GM18508 (cell line): Measurements from ENCODE around the gene KCNT1.

ENCODE experiments used
- ATAC-seq: cut with Tn5 transposase; IDR thresholded peaks from one replicate; pipeline ENCODE4 v1.9.1; 2021; ENCODE audit warnings: moderate number of reproducible peaks; ENCODE audit not compliant: insufficient read depth, unreplicated experiment

Gene KCNT1

DNA sequence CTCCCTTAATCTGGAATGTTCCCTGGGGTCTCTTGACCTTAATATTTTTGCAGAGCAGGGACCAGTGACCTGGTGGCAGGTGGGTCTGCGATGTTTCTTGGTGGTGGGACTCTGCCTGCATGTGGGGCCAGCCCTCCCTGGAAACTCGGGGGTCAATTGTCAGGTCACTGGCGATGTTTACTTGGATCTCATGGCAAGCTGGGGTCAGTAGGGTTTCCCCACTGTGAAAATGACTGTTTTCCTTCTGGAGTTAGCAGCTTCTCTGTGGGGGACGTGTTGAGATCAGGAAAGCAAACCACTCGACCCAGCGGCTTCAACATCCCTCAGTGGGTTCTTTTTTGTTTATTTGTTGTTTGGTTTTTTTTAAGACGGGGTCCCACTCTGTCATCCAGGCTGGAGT lies 73.9 kb downstream of the KCNT1 start:
- no peak for ATAC-seq

DNA sequence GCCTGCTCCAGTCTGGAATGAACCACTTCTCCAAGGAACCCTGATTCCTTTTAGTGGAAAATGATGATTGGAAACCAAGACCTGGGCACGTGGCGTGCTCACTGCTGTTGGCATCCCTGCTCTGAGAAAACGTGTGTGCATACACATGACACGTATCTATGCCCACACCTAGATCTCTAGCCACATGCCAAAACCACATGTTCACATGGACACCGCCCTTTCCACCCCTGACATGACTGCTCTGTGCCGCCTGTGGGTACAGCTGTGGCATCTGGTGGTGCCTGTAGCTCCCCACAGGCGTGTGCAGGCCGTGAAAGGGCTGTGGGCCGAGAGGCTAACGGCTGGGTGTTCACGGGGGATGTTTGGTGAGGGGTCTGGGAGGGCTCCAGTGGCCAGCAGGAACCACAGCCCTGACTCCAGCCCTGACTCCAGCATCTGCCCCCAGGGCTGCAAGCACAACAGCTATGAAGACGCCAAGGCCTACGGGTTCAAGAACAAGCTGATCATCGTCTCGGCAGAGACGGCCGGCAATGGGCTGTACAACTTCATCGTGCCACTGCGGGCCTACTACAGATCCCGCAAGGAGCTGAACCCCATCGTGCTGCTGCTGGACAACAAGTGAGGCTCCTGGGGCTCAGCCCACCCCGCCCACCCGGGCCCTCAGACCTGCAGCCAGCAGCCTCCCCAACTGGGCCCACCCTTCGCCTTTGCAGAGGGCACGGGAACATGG lies 75.1 kb downstream of the KCNT1 start:
- no peak for ATAC-seq

DNA sequence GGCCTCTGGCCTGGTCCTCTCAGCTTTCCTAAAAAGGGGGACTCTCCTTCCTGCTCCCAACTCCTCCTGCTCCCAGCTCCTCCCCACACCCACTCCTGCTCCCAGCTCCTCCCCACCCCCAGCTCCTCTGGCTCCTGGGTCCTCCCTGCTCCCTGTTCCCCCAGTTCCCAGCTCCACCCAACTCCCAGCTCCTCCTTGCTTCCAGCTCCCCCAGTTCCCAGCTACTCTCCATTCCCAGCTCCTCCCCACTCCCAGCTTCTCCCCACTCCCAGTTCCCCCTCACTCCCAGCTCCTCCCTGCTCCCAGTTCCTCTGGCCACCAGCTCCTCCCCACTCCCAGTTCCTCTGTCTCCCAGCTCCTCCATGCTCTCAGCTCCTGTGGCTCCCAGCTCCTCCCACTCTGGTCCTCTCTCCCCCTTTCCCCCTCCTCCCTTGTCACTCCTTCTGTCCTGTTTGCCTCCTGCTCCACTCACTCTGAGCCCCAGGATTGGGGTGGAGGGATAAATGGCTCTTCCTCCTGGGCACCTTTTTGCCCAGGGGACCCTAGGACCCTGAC lies 75.7 kb downstream of the KCNT1 start:
- no peak for ATAC-seq

DNA sequence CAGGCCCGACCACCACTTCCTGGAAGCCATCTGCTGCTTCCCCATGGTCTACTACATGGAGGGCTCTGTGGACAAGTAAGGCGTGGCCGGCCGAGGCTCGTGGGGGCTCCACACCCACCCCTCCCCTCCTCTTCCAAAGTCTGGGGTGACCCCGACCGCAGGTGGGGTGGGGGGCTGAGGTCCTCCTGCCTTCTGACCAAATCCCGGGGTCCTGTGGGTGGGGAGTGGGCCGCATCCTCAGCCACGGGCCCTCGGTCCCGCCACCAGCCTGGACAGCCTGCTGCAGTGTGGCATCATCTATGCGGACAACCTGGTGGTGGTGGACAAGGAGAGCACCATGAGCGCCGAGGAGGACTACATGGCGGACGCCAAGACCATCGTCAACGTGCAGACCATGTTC lies 76.4 kb downstream of the KCNT1 start:
- ATAC-seq = no peak

DNA sequence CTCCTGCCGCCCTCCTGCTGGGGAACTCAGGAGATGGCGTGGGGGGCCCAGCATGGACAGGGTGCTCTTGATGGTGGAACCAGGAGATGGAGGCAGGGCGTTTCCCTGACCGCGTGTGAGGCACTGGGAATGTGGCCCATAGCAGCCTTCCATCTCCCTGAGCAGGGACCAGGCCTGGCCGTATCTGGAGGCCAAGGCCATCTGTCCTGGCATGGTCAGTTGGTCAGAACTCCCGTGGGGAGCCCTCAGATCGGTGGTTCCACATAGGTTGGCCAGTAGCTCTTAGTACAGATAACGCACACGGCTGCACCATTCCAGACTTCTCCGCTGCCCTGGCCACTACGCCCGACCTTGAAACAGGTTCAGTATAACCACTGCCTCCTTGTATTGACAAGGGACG lies 77.6 kb downstream of the KCNT1 start:
- no peak for ATAC-seq

DNA sequence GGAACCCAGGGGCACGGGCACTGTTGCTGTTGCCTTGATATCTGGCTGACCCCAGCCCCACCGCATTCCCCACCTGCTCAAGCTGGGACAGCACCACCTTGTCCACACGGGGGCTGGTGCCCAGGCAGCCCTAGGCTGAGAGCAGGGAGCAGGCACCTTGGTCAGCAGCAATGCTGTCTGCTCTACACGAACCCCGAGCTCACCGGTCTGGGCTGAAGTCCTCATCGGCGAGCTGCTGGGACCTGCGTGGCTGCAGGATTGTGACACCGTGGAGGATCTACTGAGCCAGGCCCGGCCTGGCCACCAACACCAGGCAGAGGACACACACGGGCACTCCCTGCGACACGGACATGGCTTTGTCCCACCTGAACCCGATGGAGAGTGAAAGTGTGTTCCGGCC lies 78.1 kb downstream of the KCNT1 start:
- no peak for ATAC-seq

DNA sequence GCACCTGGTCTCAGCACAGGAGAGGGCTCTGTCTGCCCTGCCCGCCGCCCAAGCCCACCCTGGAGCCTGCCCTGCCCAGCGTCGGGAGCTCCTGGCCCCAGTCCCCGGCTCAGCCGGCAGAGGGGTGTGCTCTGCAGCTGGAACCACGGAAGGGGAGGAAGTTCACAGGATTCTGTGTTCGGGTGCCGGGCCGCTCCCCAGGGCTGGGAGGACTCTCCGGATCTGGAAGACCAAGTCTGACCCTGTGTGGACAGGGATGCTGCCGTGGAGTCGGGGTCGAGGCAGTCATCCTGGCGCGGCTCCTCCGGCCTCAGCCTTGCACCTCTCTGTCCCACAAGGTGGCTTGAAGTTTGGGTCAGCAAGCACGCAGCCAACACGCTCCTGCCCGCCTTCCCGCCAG lies 78.6 kb downstream of the KCNT1 start:
- ATAC-seq = no peak

DNA sequence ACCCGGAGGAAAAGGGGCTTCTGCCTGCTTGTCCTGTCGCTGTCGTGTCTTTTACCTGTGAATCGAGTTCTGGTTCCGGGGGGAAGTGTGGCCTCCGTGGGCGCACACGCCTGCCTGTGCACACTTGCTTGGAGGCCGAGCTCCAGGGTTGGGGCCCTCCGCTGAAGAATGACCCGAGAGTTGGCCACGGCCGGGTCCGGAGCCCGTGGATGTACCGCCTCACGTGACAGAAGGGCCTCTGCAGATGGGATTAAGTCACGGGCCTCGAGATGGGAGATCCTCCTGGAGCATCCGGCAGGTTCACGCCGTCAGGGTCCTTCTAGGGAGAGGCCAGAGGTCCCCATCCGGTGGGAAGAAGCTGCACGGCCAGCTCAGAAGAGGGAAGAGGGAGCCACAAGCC lies 81.0 kb downstream of the KCNT1 start:
- no peak for ATAC-seq

DNA sequence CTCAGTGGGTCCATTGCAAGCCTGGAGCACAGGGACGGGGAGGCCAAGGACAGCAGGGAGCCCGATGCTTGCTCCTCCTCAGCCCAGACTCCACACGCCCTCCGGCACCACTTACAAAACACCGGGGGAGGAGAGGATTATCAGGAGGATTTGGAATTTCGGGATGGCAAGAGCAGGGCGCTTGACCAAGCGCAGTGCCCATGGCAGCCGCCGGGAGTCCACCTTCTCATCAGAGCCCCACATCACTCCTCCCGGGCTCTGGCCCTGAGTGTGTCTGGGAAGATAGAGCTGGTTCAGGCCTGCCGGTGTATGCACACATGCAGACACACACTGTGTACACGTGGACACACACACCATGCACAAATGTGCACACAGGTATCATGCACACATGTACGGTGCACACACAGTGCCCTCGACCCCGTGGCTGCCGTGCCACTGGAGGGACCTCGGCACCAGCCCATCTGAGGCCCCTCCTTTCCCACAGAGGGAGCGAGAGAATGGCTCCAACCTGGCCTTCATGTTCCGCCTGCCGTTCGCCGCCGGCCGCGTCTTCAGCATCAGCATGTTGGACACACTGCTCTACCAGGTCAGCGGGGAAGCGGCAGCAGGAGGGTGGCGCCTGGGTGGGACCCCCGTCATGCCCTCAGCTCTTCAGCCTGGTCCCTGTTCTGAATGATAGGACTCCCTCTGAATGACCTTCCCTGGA lies 81.7 kb downstream of the KCNT1 start:
- no peak for ATAC-seq

DNA sequence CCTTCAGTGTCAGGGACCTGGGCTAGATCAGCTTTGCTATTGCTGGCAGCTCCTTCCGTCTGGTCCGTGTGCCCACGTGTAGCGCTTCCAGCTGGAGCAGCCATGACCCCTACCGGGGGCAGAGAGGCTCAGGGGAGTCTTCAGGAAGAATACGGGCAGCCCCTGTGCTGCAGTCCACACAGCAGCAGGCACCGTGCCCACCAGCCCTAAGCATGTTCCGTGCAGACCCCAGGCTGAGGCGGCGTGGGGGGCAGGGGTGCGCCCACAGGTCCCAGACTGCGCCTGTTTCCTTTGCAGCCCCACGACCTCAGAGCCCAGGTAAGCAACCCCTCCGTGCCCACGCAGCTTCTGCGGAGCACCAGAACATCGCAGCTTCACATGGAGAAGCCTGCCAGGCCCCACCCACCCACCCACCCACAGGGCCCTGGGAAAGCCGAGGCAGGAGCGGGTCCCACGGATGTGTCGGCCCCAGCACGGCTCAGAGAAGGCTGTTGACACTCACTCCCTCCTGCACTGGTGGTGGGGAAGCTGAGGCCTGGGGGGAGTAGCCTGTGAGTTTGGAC lies 83.1 kb downstream of the KCNT1 start:
- ATAC-seq = no peak

DNA sequence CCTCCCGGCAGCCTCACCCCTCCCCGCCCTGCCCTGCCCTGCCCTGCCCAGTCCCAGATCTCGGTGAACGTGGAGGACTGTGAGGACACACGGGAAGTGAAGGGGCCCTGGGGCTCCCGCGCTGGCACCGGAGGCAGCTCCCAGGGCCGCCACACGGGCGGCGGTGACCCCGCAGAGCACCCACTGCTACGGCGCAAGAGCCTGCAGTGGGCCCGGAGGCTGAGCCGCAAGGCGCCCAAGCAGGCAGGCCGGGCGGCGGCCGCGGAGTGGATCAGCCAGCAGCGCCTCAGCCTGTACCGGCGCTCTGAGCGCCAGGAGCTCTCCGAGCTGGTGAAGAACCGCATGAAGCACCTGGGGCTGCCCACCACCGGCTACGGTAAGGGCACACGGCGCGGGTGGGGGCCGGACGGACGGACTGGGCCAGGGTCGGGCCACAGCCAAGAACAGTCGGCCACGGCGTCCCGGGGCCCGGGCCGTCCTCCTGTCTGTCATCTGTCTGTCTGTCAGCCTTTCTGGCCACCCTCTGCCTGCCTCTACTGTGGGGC lies 84.2 kb downstream of the KCNT1 start:
- ATAC-seq = no peak

DNA sequence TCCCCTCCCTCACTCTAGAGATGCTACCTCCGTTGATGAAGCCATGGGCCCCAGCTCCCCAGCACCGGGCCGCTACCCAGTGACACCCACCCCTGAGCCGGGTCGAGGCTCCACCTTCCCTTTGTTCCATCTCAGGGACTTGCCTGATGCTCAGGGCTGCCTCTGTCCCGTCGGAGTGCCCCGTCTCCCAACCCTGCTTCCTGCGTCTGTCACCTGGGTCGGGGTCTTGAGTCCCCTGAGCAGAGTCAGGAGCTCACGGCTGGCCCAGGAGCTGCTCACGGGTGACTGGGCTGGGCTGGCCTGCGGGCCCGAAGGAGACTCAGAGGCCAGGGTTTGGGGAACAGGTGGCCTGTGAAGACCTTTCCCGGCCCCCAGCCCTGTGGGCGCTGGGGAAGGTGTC lies 85.3 kb downstream of the KCNT1 start:
- ATAC-seq = no peak

DNA sequence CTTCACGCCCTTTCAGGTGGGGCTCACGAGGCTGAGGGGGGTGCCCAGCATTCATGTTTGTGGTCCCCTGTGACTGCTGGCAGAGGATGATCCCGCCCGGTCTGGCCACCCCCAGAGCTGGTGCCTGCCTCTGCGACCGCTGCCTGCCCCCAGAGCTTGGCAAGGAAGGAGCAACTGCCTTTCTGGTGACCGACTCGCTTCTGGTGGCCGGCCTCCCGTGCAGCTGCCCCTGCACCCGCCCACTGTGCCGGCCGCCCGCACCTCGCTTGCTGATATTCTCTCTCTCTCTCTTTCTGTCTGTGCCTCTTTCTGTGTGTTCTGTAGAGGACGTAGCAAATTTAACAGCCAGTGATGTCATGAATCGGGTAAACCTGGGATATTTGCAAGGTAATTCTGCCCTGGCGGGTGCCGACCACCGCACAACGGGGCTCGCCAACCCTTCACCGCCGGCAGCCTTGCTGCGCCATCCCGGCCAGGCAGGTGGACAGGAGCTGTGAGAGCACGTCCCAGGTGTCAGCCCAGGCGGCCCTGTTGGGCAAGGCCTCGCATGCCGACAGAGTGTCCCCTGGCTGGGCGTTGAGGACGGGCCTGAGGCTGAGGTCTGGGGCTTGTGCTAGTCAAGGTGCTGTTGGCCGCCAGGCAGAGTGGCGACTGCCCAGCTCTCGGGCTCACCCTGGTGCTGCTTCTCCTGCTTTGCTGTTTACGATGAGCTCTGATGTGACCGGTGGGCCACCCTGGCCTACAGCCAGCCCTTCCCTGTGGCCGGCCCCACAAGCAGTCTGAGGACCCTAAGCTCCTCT lies 86.0 kb downstream of the KCNT1 start:
- no peak for ATAC-seq

DNA sequence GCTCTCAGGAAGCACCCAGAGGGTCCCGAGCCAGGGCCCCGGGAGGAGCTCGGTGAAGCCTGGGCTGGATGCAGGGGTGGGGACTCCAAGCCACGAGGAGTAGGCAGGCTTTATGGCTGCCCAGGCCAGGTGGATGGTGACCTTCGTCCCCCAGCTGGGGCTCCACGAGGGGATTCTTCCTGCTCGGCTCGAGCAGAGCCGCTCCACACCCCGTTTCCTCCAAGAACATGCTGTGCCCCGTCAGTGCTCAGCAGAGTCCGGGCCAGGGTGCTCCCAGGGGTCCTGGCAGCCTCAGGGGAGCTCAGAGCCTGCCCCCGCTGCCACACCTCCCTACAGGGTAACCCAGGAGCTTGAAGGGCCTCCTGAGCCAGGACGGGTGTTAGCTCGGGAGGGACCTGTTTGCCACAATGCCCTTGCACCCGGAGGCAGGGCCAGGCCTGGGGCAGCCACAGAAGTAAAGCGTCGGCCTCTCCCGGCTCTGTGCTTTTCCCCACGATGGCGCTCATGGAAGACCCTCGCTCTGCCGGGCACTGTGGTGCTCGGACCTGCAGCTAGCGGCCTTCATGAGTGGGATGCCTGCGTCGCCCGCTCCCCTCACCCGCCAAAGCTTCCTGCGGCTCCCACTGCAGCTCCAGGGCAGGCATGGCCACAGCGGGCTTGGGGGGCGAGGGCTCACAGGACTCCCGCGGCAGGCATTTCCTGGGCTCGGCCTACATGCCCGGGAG lies 86.8 kb downstream of the KCNT1 start:
- ATAC-seq = no peak

DNA sequence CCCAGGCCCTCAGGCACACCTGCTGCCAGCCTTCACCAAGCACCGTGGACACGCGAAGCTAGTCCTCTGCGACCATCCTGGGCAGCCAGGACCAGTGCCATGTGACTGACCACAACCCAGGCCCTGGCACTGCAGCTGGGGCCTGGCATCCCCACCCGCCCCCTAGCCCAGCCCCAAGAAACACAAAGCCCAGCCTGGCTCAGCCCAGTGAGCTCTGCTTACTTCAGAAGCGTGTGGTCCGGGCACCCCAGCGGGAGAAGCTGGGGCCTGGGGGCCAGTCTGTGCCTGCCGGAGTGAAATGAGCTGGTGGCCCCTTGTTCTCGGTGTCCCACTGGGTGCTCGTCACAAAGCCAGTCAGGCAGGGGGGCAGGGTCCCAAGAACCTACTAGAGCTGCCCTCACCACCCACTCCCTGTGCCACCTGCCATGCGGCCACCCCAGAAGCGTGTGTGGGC lies 87.9 kb downstream of the KCNT1 start:
- no peak for ATAC-seq

DNA sequence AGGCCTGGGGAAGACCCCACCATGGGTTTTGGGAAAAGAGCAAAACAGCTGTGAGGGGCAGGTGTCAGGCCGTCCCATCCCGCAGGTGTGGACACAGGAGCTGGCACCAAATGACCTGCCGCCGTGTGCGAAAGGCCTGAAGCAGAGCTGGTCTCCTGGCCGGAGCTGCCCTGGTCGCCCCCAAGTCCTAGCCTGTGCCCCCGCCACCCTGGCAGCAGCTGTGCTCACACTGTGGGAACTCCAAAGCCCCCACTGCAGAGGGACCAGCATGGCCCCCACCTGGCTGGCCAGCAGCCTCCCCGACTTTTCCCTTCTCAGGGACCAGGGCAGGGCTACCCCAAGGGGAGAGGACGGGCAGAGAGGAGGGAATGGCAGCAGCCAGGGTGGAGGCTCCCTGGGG lies 88.4 kb downstream of the KCNT1 start:
- ATAC-seq = no peak

DNA sequence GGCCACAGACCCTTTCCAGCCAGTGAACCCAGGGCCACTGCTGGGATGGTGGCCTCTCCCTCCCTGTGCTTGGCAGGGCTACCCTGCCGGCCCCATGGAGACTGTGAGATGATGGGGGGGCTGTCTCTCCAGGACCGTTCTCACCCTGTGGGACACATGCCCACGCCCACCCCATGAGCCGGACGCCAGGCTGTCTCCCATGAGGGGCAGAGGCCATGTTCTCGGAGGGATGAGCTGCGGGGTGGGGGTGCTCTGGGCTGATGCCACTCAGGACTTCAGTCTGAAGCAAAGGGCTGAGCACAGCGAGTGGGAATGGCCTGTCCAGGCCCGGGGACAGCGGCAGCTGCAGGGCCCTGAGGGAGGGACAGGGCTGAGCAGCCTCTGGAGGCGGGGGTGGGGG lies 88.9 kb downstream of the KCNT1 start:
- no peak for ATAC-seq

DNA sequence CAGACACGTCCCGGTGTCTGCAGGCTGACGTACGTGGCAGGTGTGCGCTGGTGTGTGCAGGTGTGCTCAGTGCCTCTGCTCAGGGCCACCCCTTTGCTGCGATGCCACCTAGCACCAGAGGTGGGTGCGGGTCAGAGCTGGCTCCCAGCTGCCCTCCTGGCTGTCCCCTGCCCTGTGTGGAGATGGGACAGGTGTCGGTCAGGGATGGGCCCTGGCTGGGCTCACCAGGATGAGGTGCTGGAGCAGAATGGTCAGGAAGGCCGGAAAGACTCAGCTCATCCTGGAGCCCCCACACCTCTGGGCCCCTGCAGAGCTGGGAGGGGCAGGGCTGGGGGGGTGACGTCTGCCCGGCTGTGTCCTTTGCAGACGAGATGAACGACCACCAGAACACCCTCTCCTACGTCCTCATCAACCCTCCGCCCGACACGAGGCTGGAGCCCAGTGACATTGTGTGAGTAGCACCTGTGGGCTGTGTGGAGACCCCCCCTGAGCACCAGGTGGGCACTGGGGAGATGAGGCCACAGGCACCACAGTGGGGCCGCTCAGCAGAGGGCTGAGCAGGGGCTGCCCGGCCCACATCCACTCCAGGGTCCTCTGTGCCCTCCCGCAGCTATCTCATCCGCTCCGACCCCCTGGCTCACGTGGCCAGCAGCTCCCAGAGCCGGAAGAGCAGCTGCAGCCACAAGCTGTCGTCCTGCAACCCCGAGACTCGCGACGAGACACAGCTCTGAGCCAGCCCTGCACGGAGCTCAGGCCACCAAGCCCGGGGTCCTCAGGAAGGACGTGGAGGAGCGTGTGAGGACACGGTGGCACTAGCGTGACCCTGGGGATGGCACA lies 89.7 kb downstream of the KCNT1 start:
- no peak for ATAC-seq
